Measurements from ENCODE around the gene AKAP1.
A peak's percentile ranks its signal among the peaks of the same experiment; 100 is the strongest.

AKAP1 gene

GRCh38 chr17:57062865-57063264 lies 22.2 kb upstream of the AKAP1 start:
- no peak for DNase-seq (ENCODE audit: low read depth, low spot score)
- in situ Hi-C loops (cut with HindIII; ENCODE audit: low sequenced_read_pairs) = no loop called here
- no peak for TF ChIP-seq CTCF (IDR thresholded peaks at IDR 0.05; ENCODE audit: low read depth, low read length)
- H3K4me3 ChIP-seq (ENCODE audit: low read depth, low read length) = no peak overlapping the region

GRCh38 chr17:57067162-57067561 lies 17.9 kb upstream of the AKAP1 start:
- no peak overlapping the region for H3K4me3 ChIP-seq (ENCODE audit: low read depth, low read length)
- TF ChIP-seq CTCF (IDR thresholded peaks at IDR 0.05; ENCODE audit: low read depth, low read length) = no peak
- no peak for DNase-seq (ENCODE audit: low read depth, low spot score)
- in situ Hi-C loops (cut with HindIII; ENCODE audit: low sequenced_read_pairs) = no loop called here

- in situ Hi-C loops (cut with HindIII; ENCODE audit: low sequenced_read_pairs) = no loop called here
- no peak for DNase-seq (ENCODE audit: low read depth, low spot score)
- TF ChIP-seq CTCF (IDR thresholded peaks at IDR 0.05; ENCODE audit: low read depth, low read length) = no peak
- no peak overlapping the region for H3K4me3 ChIP-seq (ENCODE audit: low read depth, low read length)
Observed at GRCh38 chr17:57067781-57068180, 17.3 kb upstream of the AKAP1 start.

- in situ Hi-C loops (cut with HindIII; ENCODE audit: low sequenced_read_pairs) = no loop called here
- TF ChIP-seq CTCF (IDR thresholded peaks at IDR 0.05; ENCODE audit: low read depth, low read length) = no peak
- DNase-seq (ENCODE audit: low read depth, low spot score) = no peak
- H3K4me3 ChIP-seq (ENCODE audit: low read depth, low read length) = no peak overlapping the region
Observed at GRCh38 chr17:57068222-57068658, 16.8 kb upstream of the AKAP1 start.

GRCh38 chr17:57068707-57069106 lies 16.3 kb upstream of the AKAP1 start:
- no peak for TF ChIP-seq CTCF (IDR thresholded peaks at IDR 0.05; ENCODE audit: low read depth, low read length)
- no peak for DNase-seq (ENCODE audit: low read depth, low spot score)
- in situ Hi-C loops (cut with HindIII; ENCODE audit: low sequenced_read_pairs) = no loop called here
- H3K4me3 ChIP-seq (ENCODE audit: low read depth, low read length) = no peak overlapping the region

- TF ChIP-seq CTCF (IDR thresholded peaks at IDR 0.05; ENCODE audit: low read depth, low read length) = no peak
- in situ Hi-C loops (cut with HindIII; ENCODE audit: low sequenced_read_pairs) = no loop called here
- peak; percentile 42 for DNase-seq (ENCODE audit: low read depth, low spot score)
- no peak overlapping the region for H3K4me3 ChIP-seq (ENCODE audit: low read depth, low read length)
Observed at GRCh38 chr17:57071991-57072944, 12.8 kb upstream of the AKAP1 start.

Data from astrocyte of the spinal cord (primary cell).